COLO829 (cell line): ENCODE data around the gene KCNB1.

Experiments used
- DNase-seq: peaks from one replicate; pipeline ENCODE4 v3.0.0; 2012; ENCODE audit warnings: low spot score

Gene KCNB1

GRCh38 chr20:49388744-49389143 lies 93.7 kb downstream of the KCNB1 start:
- no peak for DNase-seq

GRCh38 chr20:49387581-49387939 lies 94.9 kb downstream of the KCNB1 start:
- no peak for DNase-seq

- DNase-seq: no peak
Observed at GRCh38 chr20:49386848-49387580, 95.5 kb downstream of the KCNB1 start.

- peak; percentile 51 for DNase-seq
Observed at GRCh38 chr20:49385465-49385864, 97.0 kb downstream of the KCNB1 start.

GRCh38 chr20:49384437-49385434 lies 97.7 kb downstream of the KCNB1 start:
- DNase-seq: peak; percentile 58

- no peak for DNase-seq
Observed at GRCh38 chr20:49381558-49382493, 100.6 kb downstream of the KCNB1 start.

- no peak for DNase-seq
Observed at GRCh38 chr20:49380337-49380780, 102.1 kb downstream of the KCNB1 start.

GRCh38 chr20:49379338-49379737 lies 103.1 kb downstream of the KCNB1 start:
- DNase-seq: no peak

GRCh38 chr20:49377326-49377725 lies 105.1 kb downstream of the KCNB1 start:
- DNase-seq: no peak

- DNase-seq: no peak
Observed at GRCh38 chr20:49375170-49375569, 107.3 kb downstream of the KCNB1 start.

GRCh38 chr20:49372095-49372734 lies 110.3 kb downstream of the KCNB1 start:
- DNase-seq: peak; percentile 27

- DNase-seq: no peak
Observed at GRCh38 chr20:49368596-49368995, 113.9 kb downstream of the KCNB1 start.

- no peak for DNase-seq
Observed at GRCh38 chr20:49367113-49367512, 115.4 kb downstream of the KCNB1 start.

GRCh38 chr20:49366687-49367086 lies 115.8 kb downstream of the KCNB1 start:
- DNase-seq: no peak

- DNase-seq: no peak
Observed at GRCh38 chr20:49361862-49362660, 120.4 kb downstream of the KCNB1 start.

GRCh38 chr20:49360242-49360968 lies 122.1 kb downstream of the KCNB1 start:
- DNase-seq: no peak

- DNase-seq: no peak
Observed at GRCh38 chr20:49356676-49357075, 125.8 kb downstream of the KCNB1 start.

GRCh38 chr20:49354673-49355072 lies 127.8 kb downstream of the KCNB1 start:
- no peak for DNase-seq

GRCh38 chr20:49353348-49353747 lies 129.1 kb downstream of the KCNB1 start:
- no peak for DNase-seq

- DNase-seq: no peak
Observed at GRCh38 chr20:49352751-49353150, 129.7 kb downstream of the KCNB1 start.
